Lower leg skin (tissue), 4 donors: Measurements from ENCODE around the gene CDK5. TPM values are rescaled to one million over a fixed set of nuclear protein-coding genes. Genes with fewer than 3 reads are reported as not detected.
"Not testable (repeated sequence)": the region's sequence is repeated elsewhere in the genome, so short reads cannot be mapped to it uniquely, and the experiment has no call there.

Source experiments
- DNase-seq, 2 donors: peaks; one replicate each; pipeline ENCODE4 v3.0.0-alpha.2; 2019; ENCODE audit warnings: low spot score in 2 of 2
- H3K4me3 ChIP-seq: fragments of 200-600 bp; sonication (generic); 2 replicates; pipeline ENCODE4 v1.5.1; 2017; ENCODE audit warnings: mild to moderate bottlenecking, low read depth; ENCODE audit not compliant: poor library complexity, severe bottlenecking
- POLR2A ChIP-seq, 2 donors: fragments of 450-650 bp; IDR thresholded peaks; one replicate each; pipeline ENCODE4 v1.6.1; 2016 to 2017; ENCODE audit warnings: antibody characterized with exemption in 2 of 2, mild to moderate bottlenecking in 1 of 2, moderate library complexity in 1 of 2
- WGBS, 2 donors: methylation state at CpG; one replicate each; pipeline ENCODE4 v1.1.5; 2018; 5-methylcytosine and 5-hydroxymethylcytosine counted together
- intact Hi-C: fragments of 100-400 bp; cut with DNase I; formaldehyde crosslinking; loops from one replicate; pipeline ENCODE4 v1.15.0; 2023; ENCODE audit warnings: low total_unique reads
- total RNA-seq, 4 donors: library from RNA; depleted of rRNA; stranded (reverse); fragments of >200 nt; gene quantifications; one replicate each; pipeline ENCODE4 v1.1.0, GENCODE V29; 2016
- TF ChIP-seq, protein P1 (sequence below), 3 donors: fragments of 450-650 bp; IDR thresholded peaks; one replicate each; pipeline ENCODE4 v1.5.1; 2016; ENCODE audit warnings: antibody characterized with exemption in 3 of 3, mild to moderate bottlenecking in 3 of 3, moderate library complexity in 2 of 3

Gene CDK5
- total RNA-seq, 4 donors from 2014 or later = 3.9 to 13.7 (median 7.2) TPM

DNA sequence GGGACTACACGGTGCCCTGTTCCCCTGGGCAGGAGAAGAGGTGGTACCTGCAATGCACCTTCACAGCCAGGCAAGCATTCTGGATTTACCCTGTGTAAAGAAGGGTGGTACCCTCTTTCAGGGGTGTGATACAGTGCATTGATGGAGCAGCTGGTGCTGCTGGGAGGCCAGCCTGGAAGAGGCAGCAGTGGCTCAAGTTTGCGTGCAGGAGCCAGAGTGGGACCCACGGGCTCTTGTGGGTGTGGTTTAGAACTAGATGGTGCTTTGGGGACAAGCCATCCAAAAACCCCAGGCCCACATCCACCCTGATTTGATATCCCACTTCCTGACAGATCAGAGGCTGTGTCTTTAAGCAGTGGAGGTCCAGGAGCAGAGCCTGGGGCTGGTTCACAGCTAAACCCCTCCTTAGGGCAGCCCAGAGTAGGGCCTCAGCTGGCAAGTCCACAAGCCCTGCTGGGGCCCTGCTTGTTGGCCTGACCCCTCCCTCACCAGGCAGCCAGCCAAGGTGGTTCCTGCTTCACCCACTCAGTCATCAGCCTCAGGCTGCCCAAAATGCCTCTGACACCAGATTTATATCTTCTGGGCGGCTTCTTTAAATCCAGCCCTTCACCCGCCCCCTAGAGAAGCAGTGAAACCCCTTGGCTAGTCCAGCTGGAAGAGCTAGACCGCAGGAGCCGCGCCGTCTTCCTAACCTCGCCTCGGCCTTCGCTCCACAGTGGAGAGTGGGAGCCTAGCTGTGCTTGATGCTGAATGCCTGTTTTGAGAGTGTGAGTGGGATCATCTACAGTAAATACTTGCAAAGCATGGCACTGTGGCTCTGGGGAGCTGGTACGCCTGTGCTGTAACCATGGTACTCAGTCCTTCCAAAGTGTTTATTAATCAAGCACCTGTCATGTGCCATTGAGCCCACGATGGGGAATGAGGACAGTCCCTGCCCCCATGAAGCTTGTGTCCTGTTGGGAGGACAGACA, 10.8 kb downstream of the CDK5 start:
- WGBS, 2 donors = 20 to 29% methylated on average over 14 of the region's 14 CpGs
- no peak for DNase-seq
- no peak overlapping the region for H3K4me3 ChIP-seq
- TF ChIP-seq POLR2A (IDR thresholded peaks at IDR 0.05) = no peak
- TF ChIP-seq, protein P1, sequence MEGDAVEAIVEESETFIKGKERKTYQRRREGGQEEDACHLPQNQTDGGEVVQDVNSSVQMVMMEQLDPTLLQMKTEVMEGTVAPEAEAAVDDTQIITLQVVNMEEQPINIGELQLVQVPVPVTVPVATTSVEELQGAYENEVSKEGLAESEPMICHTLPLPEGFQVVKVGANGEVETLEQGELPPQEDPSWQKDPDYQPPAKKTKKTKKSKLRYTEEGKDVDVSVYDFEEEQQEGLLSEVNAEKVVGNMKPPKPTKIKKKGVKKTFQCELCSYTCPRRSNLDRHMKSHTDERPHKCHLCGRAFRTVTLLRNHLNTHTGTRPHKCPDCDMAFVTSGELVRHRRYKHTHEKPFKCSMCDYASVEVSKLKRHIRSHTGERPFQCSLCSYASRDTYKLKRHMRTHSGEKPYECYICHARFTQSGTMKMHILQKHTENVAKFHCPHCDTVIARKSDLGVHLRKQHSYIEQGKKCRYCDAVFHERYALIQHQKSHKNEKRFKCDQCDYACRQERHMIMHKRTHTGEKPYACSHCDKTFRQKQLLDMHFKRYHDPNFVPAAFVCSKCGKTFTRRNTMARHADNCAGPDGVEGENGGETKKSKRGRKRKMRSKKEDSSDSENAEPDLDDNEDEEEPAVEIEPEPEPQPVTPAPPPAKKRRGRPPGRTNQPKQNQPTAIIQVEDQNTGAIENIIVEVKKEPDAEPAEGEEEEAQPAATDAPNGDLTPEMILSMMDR (IDR thresholded peaks at IDR 0.05) = no peak
- intact Hi-C loops = no loop called here

DNA sequence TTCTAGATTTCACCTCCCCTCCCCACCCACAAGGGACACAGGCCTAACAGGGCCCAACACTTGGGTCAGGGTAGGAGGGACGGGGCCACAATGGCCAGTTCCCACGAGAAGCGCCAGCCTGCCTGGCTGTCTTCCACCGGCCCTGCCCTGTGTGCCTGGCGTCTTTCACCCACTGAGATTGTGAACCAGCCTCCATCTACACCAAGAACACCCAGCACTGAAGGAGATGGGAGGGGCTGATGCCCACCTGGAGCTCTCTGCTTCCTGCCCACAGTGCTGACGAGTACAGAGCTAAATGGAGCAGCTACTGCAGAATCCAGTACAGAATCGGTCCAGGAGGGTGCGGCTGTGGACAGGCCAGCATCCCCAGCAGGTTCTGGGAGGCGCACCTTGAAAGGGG, 11.7 kb downstream of the CDK5 start:
- no peak overlapping the region for H3K4me3 ChIP-seq
- intact Hi-C loops = no loop called here
- 77 to 80% methylated on average over 6 to 9 of the region's 9 CpGs for WGBS, 2 donors
- TF ChIP-seq, protein P1 (IDR thresholded peaks at IDR 0.05) = no peak
- no peak for TF ChIP-seq POLR2A (IDR thresholded peaks at IDR 0.05)
- DNase-seq = no peak

GRCh38 chr7:151045262-151045661, 12.4 kb downstream of the CDK5 start:
- intact Hi-C loops = no loop called here
- TF ChIP-seq, protein P1 (IDR thresholded peaks at IDR 0.05) = no peak
- no peak for TF ChIP-seq POLR2A (IDR thresholded peaks at IDR 0.05)
- H3K4me3 ChIP-seq = no peak overlapping the region
- DNase-seq = no peak
- WGBS, 2 donors = 84 to 89% methylated on average over 10 to 11 of the region's 11 CpGs

GRCh38 chr7:151043959-151044358, 13.7 kb downstream of the CDK5 start:
- TF ChIP-seq, protein P1 (IDR thresholded peaks at IDR 0.05) = no peak
- TF ChIP-seq POLR2A (IDR thresholded peaks at IDR 0.05) = no peak
- no peak overlapping the region for H3K4me3 ChIP-seq
- intact Hi-C loops = no loop called here
- DNase-seq = no peak
- WGBS, 2 donors = 91 to 93% methylated on average over 7 to 20 of the region's 20 CpGs

DNA sequence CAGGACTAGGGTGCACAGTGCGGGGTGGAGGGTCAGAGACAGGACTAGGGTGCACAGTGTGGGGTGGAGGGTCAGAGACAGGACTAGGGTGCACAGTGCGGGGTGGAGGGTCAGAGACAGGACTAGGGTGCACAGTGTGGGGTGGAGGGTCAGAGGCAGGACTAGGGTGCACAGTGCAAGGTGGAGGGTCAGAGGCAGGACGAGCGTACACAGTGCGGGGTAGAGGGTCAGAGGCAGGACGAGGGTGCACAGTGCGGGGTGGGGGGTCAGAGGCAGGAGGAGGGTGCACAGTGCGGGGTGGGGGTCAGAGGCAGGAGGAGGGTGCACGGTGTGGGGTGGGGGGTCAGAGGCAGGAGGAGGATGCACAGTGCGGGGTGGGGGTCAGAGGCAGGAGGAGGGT, 14.2 kb downstream of the CDK5 start:
- intact Hi-C loops, H3K4me3 ChIP-seq, DNase-seq: not testable (repeated sequence)
- 88 to 90% methylated on average over 10 of the region's 10 CpGs for WGBS, 2 donors

DNA sequence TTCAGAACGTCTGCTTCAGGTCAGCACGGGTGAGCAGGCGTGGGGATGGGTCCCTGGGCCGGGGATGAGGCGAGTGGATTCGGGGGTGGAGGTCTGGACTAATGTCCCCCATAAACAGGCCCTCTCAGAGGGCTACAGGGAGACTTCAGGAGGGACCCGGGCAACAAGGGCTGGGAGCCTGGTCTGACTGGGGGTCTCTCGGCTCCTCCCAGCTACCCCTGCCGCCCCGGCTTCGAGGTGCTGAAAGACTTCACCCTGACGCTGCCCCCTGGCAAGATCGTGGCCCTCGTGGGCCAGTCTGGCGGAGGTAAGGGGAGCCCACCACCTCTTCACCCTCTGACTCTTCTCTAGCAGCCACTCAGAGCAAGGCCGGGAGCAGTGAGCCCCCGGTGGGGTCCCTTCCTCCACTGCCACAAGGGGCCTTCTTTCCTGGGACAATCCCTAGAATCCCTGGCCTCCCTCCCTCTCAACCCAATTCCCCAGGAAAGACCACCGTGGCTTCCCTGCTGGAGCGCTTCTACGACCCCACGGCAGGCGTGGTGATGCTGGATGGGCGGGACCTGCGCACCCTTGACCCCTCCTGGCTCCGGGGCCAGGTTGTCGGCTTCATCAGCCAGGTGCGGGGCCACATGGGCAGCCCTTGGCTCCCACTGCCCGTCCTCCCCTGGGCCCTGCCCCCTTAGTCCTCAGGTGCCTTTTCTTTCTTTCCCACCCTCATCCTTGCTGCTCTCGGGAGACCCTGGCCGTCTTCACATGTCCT, 16.9 kb downstream of the CDK5 start:
- no peak for TF ChIP-seq POLR2A (IDR thresholded peaks at IDR 0.05)
- TF ChIP-seq, protein P1 (IDR thresholded peaks at IDR 0.05) = no peak
- WGBS, 2 donors = 91 to 95% methylated on average over 30 of the region's 30 CpGs
- H3K4me3 ChIP-seq = no peak overlapping the region
- intact Hi-C loops = no loop called here
- no peak for DNase-seq
